Activated naive CD8-positive, alpha-beta T cell (primary cell): ENCODE results near the gene CFAP107.
"Not testable (repeated sequence)": the region's sequence is repeated elsewhere in the genome, so short reads cannot be mapped to it uniquely, and the experiment has no call there.

ENCODE experiments used
- H3K27ac Mint-ChIP-seq: one replicate; pipeline ENCODE4 v1.8.0; 2021; ENCODE audit warnings: mixed read lengths
- H3K27me3 Mint-ChIP-seq: one replicate; pipeline ENCODE4 v1.8.0; 2021; ENCODE audit warnings: mixed read lengths
- H3K36me3 Mint-ChIP-seq: one replicate; pipeline ENCODE4 v1.8.0; 2021; ENCODE audit warnings: mixed read lengths
- H3K4me1 Mint-ChIP-seq: one replicate; pipeline ENCODE4 v1.8.0; 2021; ENCODE audit warnings: low read depth, mixed read lengths
- H3K4me3 Mint-ChIP-seq: one replicate; pipeline ENCODE4 v1.8.0; 2021; ENCODE audit warnings: mild to moderate bottlenecking, mixed read lengths
- H3K9me3 Mint-ChIP-seq: one replicate; pipeline ENCODE4 v1.8.0; 2021; ENCODE audit warnings: low read depth, mixed read lengths

Gene CFAP107

GRCh38 chr1:12745992-12746323 is at the start of gene CFAP107:
Gene CFAP107 (plus strand): TSS chr1:12746200. CDS start chr1:12746431, 231 bp downstream.
- H3K36me3 Mint-ChIP-seq: peaks cover 7% of the 10 kb centered on the region
- H3K9me3 Mint-ChIP-seq: peaks cover 26% of the 10 kb centered on the region
- peaks cover 33% of the 10 kb centered on the region for H3K27me3 Mint-ChIP-seq
- no peaks in the 10 kb centered on the region for H3K4me1 Mint-ChIP-seq
- no peak within 1 kb of the TSS for H3K27ac Mint-ChIP-seq
- no peak within 1 kb of the TSS for H3K4me3 Mint-ChIP-seq

- no peak overlapping the region for H3K27ac Mint-ChIP-seq
- H3K9me3 Mint-ChIP-seq: peaks cover 4% of the 10 kb centered on the region
- no peaks in the 10 kb centered on the region for H3K36me3 Mint-ChIP-seq
- H3K27me3 Mint-ChIP-seq: peaks cover 8% of the 10 kb centered on the region
- no peaks in the 10 kb centered on the region for H3K4me1 Mint-ChIP-seq
- no peak overlapping the region for H3K4me3 Mint-ChIP-seq
Measured at GRCh38 chr1:12696658-12697057, 49.3 kb upstream of the CFAP107 start.

- H3K36me3 Mint-ChIP-seq: no peaks in the 10 kb centered on the region
- no peak overlapping the region for H3K4me3 Mint-ChIP-seq
- H3K4me1 Mint-ChIP-seq: no peaks in the 10 kb centered on the region
- no peak overlapping the region for H3K27ac Mint-ChIP-seq
- H3K9me3 Mint-ChIP-seq: peaks cover 4% of the 10 kb centered on the region
- peaks cover 8% of the 10 kb centered on the region for H3K27me3 Mint-ChIP-seq
Measured at GRCh38 chr1:12697397-12697796, 48.6 kb upstream of the CFAP107 start.

- peaks cover 5% of the 10 kb centered on the region for H3K36me3 Mint-ChIP-seq
- H3K27ac Mint-ChIP-seq: no peak overlapping the region
- no peak overlapping the region for H3K4me3 Mint-ChIP-seq
- peaks cover 21% of the 10 kb centered on the region for H3K9me3 Mint-ChIP-seq
- H3K4me1 Mint-ChIP-seq: no peaks in the 10 kb centered on the region
- peaks cover 15% of the 10 kb centered on the region for H3K27me3 Mint-ChIP-seq
Measured at GRCh38 chr1:12703821-12704451, 42.1 kb upstream of the CFAP107 start.

GRCh38 chr1:12706061-12706460 is 39.9 kb upstream of the CFAP107 start:
- no peaks in the 10 kb centered on the region for H3K4me1 Mint-ChIP-seq
- peaks cover 18% of the 10 kb centered on the region for H3K9me3 Mint-ChIP-seq
- no peak overlapping the region for H3K27ac Mint-ChIP-seq
- H3K27me3 Mint-ChIP-seq: peaks cover 12% of the 10 kb centered on the region
- H3K36me3 Mint-ChIP-seq: peaks cover 5% of the 10 kb centered on the region
- H3K4me3 Mint-ChIP-seq: no peak overlapping the region

GRCh38 chr1:12708396-12709090 is 37.5 kb upstream of the CFAP107 start:
- Mint-ChIP-seq H3K36me3 (peaks cover 5% of the 10 kb centered on the region), H3K9me3 (peaks cover 13% of the 10 kb centered on the region), H3K27ac (no peak overlapping the region), H3K27me3 (peaks cover 11% of the 10 kb centered on the region), H3K4me3 (no peak overlapping the region), H3K4me1 (no peaks in the 10 kb centered on the region)

- H3K9me3 Mint-ChIP-seq: peaks cover 10% of the 10 kb centered on the region
- H3K27ac Mint-ChIP-seq: no peak overlapping the region
- H3K4me1 Mint-ChIP-seq: no peaks in the 10 kb centered on the region
- no peak overlapping the region for H3K4me3 Mint-ChIP-seq
- H3K27me3 Mint-ChIP-seq: peaks cover 11% of the 10 kb centered on the region
- H3K36me3 Mint-ChIP-seq: peaks cover 3% of the 10 kb centered on the region
Measured at GRCh38 chr1:12709091-12709491, 36.9 kb upstream of the CFAP107 start.

DNA sequence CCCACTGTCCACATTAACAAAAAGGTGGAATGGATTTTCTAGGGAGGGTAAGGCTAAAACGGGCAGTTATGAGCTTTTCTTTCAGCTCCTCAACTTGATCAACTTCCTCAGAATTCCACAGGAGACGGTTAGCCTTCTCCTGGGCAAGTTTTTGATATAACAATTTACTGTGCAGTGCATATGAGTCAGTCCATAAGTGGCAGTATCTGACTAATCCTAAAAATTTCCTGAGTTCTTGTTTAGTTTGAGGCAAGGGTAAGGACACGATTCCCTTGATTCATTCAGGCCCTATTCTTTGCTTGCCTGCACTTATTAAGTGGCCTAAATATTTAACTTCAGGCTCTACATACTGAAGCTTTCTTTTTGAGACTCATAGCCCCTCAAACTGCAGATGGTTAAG is 36.3 kb upstream of the CFAP107 start:
- Mint-ChIP-seq H3K36me3 (peaks cover 3% of the 10 kb centered on the region), H3K4me3 (no peak overlapping the region), H3K27me3 (peaks cover 11% of the 10 kb centered on the region), H3K4me1 (no peaks in the 10 kb centered on the region), H3K9me3 (peaks cover 5% of the 10 kb centered on the region), H3K27ac (no peak overlapping the region)

- Mint-ChIP-seq H3K9me3 (no peaks in the 10 kb centered on the region), H3K36me3 (no peaks in the 10 kb centered on the region), H3K4me1 (no peaks in the 10 kb centered on the region), H3K27me3 (peaks cover 11% of the 10 kb centered on the region), H3K4me3 (no peak overlapping the region), H3K27ac (no peak overlapping the region)
Measured at GRCh38 chr1:12711536-12711935, 34.5 kb upstream of the CFAP107 start.

- H3K27me3 Mint-ChIP-seq: peaks cover 11% of the 10 kb centered on the region
- no peaks in the 10 kb centered on the region for H3K9me3 Mint-ChIP-seq
- H3K4me3 Mint-ChIP-seq: no peak overlapping the region
- H3K36me3 Mint-ChIP-seq: no peaks in the 10 kb centered on the region
- H3K4me1 Mint-ChIP-seq: no peaks in the 10 kb centered on the region
- no peak overlapping the region for H3K27ac Mint-ChIP-seq
Measured at GRCh38 chr1:12712076-12712475, 33.9 kb upstream of the CFAP107 start.

- Mint-ChIP-seq H3K4me1 (no peaks in the 10 kb centered on the region), H3K9me3 (no peaks in the 10 kb centered on the region), H3K27ac (no peak overlapping the region), H3K36me3 (no peaks in the 10 kb centered on the region), H3K27me3 (peaks cover 8% of the 10 kb centered on the region), H3K4me3 (no peak overlapping the region)
Measured at GRCh38 chr1:12712929-12713328, 33.1 kb upstream of the CFAP107 start.

DNA sequence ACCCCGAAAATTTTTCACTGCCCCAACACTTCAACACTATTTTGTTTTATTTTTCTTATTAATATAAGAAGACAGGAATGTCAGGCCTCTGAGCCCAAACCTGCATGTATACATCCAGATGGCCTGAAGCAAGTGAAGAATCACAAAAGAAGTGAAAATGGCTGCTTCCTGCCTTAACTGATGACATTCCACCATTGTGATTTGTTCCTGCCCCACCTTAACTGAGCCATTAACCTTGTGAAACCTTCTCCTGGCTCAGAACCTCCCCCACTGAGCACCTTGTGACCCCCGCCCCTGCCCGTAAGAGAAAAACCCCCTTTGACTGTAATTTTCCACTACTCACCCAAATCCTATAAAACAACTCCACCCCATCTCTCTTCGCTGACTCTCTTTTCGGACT is 32.3 kb upstream of the CFAP107 start:
- H3K4me1 Mint-ChIP-seq, H3K4me3 Mint-ChIP-seq, H3K27me3 Mint-ChIP-seq, H3K36me3 Mint-ChIP-seq, H3K9me3 Mint-ChIP-seq, H3K27ac Mint-ChIP-seq: not testable (repeated sequence)

DNA sequence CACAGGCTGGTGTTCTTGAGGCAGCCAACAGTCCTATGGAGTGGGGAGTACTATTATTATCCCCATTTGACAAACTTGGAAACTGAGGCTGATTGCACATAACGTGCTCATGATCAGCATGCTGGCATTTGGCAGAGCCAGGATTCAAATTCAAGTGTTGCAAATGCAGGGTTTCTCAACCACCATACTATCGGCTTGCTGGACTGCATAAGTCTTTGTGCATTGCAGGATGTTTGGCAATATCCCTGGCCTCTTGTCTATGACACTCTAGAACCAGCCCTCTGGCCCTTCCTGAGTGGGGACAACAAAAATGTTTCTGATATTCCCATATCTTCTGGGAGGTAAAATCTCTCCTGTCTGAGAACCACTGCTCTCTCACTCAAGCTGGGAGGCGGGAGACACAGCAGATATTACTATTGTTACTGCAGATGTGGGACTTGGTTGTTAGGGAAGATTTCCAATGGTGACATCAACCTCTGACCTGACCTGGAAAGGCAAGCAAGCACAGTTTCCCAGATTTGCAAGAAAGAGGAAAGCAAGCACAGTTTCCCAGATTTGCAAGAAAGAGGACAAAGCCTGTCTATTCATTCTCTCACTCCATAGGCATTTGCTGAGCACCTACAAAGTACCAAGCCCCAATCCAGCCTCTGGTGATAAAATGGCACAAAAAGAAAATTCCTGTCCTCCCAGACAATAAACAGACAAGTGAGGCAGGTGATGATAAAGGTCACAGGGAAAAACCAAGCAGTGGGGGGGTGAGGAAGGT is 31.1 kb upstream of the CFAP107 start:
- peaks cover 12% of the 10 kb centered on the region for H3K27me3 Mint-ChIP-seq
- H3K4me1 Mint-ChIP-seq: no peaks in the 10 kb centered on the region
- H3K27ac Mint-ChIP-seq: no peak overlapping the region
- H3K36me3 Mint-ChIP-seq: no peaks in the 10 kb centered on the region
- no peak overlapping the region for H3K4me3 Mint-ChIP-seq
- no peaks in the 10 kb centered on the region for H3K9me3 Mint-ChIP-seq

DNA sequence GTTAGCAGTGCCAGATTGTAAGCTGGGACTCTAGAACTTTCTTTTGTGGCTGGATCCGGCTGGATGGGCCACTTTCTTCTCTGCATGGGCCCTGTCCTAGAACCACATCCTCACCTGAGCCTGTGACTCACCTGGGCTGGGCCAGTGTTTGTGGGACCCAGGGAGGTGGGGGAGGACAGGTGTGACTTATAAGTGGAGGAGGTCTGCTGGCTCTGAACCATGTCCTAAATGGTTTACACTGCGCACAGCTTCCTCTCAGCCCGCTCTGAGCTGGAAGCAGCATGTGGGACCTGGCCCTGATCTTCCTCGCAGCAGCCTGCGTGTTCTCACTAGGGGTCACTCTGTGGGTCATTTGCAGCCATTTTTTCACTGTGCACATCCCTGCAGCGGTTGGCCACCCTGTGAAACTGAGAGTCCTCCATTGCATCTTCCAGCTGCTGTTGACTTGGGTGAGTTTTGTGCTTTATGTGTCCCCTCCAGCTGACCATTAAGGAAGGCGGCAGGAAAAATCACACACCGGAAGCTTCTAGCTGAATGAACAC is 30.0 kb upstream of the CFAP107 start, which contains the start of gene AADACL3:
AADACL3 (plus strand) TSS at position 215 of the 542 bp plus-strand sequence; CDS start at position 282, 67 bp downstream.
- Mint-ChIP-seq H3K27me3 (peaks cover 15% of the 10 kb centered on the region), H3K4me3 (no peak within 1 kb of the TSS), H3K9me3 (no peaks in the 10 kb centered on the region), H3K27ac (no peak within 1 kb of the TSS), H3K4me1 (no peaks in the 10 kb centered on the region), H3K36me3 (no peaks in the 10 kb centered on the region)

- Mint-ChIP-seq H3K4me3 (no peak overlapping the region), H3K9me3 (no peaks in the 10 kb centered on the region), H3K36me3 (no peaks in the 10 kb centered on the region), H3K27me3 (peaks cover 13% of the 10 kb centered on the region), H3K27ac (no peak overlapping the region), H3K4me1 (no peaks in the 10 kb centered on the region)
Measured at GRCh38 chr1:12717301-12717838, 28.6 kb upstream of the CFAP107 start.
